GM23248 (cell line): ENCODE results near the gene ANKRD16. TPM values are rescaled to one million over a fixed set of nuclear protein-coding genes. Genes with fewer than 3 reads are reported as not detected.
"Not testable (repeated sequence)": the region's sequence is repeated elsewhere in the genome, so short reads cannot be mapped to it uniquely, and the experiment has no call there.

Experiments used
- DNase-seq: peaks from one replicate; pipeline ENCODE4 v3.0.0-alpha.2; 2015
- H2AFZ ChIP-seq: fragments of 200-600 bp; sonication (generic); 2 replicates; pipeline ENCODE4 v1.6.1; 2016; ENCODE audit warnings: antibody characterized with exemption
- H3F3A ChIP-seq: fragments of 200-600 bp; sonication (generic); 2 replicates; pipeline ENCODE4 v1.6.1; 2016; ENCODE audit warnings: mild to moderate bottlenecking, antibody characterized with exemption, mixed run types; ENCODE audit not compliant: insufficient read depth
- H3K27ac ChIP-seq: fragments of 200-600 bp; sonication (generic); 2 replicates; pipeline ENCODE4 v1.5.1; 2016; ENCODE audit warnings: mild to moderate bottlenecking
- H3K27me3 ChIP-seq: fragments of 200-600 bp; sonication (generic); replicated peaks from 2 replicates; pipeline ENCODE4 v1.6.1; 2016; ENCODE audit warnings: mild to moderate bottlenecking; ENCODE audit not compliant: insufficient read depth
- H3K36me3 ChIP-seq: fragments of 200-600 bp; sonication (generic); 2 replicates; pipeline ENCODE4 v1.6.1; 2016; ENCODE audit warnings: low read depth, mild to moderate bottlenecking
- H3K4me1 ChIP-seq: fragments of 200-600 bp; sonication (generic); 2 replicates; pipeline ENCODE4 v1.6.1; 2016; ENCODE audit warnings: mild to moderate bottlenecking; ENCODE audit not compliant: insufficient read depth
- H3K4me2 ChIP-seq: fragments of 200-600 bp; sonication (generic); one replicate; pipeline ENCODE4 v1.6.1; 2016; ENCODE audit warnings: mild to moderate bottlenecking; ENCODE audit not compliant: unreplicated experiment
- H3K4me3 ChIP-seq: fragments of 200-600 bp; sonication (generic); 2 replicates; pipeline ENCODE4 v1.5.1; 2016; ENCODE audit warnings: mild to moderate bottlenecking
- H3K79me2 ChIP-seq: fragments of 200-600 bp; sonication (generic); 2 replicates; pipeline ENCODE4 v1.6.1; 2016; ENCODE audit warnings: mild to moderate bottlenecking; ENCODE audit not compliant: insufficient read depth
- H3K9ac ChIP-seq: fragments of 200-600 bp; sonication (generic); 2 replicates; pipeline ENCODE4 v1.6.1; 2016; ENCODE audit warnings: mild to moderate bottlenecking
- H3K9me2 ChIP-seq: fragments of 200-600 bp; sonication (generic); 2 replicates; pipeline ENCODE4 v1.6.1; 2016; ENCODE audit warnings: mixed run types, mild to moderate bottlenecking, moderate library complexity; ENCODE audit not compliant: insufficient read depth
- H3K9me3 ChIP-seq: fragments of 200-600 bp; sonication (generic); one replicate; pipeline ENCODE4 v1.6.1; 2017; ENCODE audit warnings: low read depth
- H4K20me1 ChIP-seq: fragments of 200-600 bp; sonication (generic); 2 replicates; pipeline ENCODE4 v1.6.0; 2016; ENCODE audit not compliant: insufficient read depth
- EZH2 ChIP-seq: fragments of 200-600 bp; sonication (generic); IDR thresholded peaks from 2 replicates; pipeline ENCODE4 v1.6.1; 2018; ENCODE audit warnings: antibody characterized with exemption, mild to moderate bottlenecking; ENCODE audit not compliant: insufficient read depth, poor library complexity, severe bottlenecking
- EZH2phosphoT487 ChIP-seq: fragments of 200-600 bp; sonication (generic); IDR thresholded peaks from 2 replicates; pipeline ENCODE4 v1.6.1; 2018; ENCODE audit warnings: antibody characterized with exemption, moderate library complexity, mild to moderate bottlenecking, low read depth; ENCODE audit not compliant: insufficient read depth
- WGBS, 2 experiments: methylation state at CpG; one replicate each; pipeline ENCODE4 v1.1.6; 2015 to 2017; ENCODE audit warnings: low lambda C conversion rate in 2 of 2, low coverage in 1 of 2; ENCODE audit errors: missing lambda C conversion rate in 2 of 2; 5-methylcytosine and 5-hydroxymethylcytosine counted together
- in situ Hi-C: fragments of 300-500 bp; cut with MboI; formaldehyde crosslinking; loops from 2 replicates; pipeline ENCODE4 v1.15.0; 2020
- polyA plus RNA-seq: library from polyadenylated mRNA; unstranded; fragments of >200 nt; fragmentation: Nextera tagmentation; extraction: Ambion mirVana; gene quantifications from 2 replicates; pipeline ENCODE4 v1.2.1, GENCODE V29; 2016
- total RNA-seq: library from RNA; depleted of rRNA; stranded (reverse); fragments of >200 nt; shearing (Covaris generic); gene quantifications from 2 replicates; pipeline ENCODE4 v1.2.3, GENCODE V29; 2014

ANKRD16 gene
- total and polyA plus RNA-seq, 2 experiments from 2014 or later, result 2.7 to 5.4 TPM

DNA sequence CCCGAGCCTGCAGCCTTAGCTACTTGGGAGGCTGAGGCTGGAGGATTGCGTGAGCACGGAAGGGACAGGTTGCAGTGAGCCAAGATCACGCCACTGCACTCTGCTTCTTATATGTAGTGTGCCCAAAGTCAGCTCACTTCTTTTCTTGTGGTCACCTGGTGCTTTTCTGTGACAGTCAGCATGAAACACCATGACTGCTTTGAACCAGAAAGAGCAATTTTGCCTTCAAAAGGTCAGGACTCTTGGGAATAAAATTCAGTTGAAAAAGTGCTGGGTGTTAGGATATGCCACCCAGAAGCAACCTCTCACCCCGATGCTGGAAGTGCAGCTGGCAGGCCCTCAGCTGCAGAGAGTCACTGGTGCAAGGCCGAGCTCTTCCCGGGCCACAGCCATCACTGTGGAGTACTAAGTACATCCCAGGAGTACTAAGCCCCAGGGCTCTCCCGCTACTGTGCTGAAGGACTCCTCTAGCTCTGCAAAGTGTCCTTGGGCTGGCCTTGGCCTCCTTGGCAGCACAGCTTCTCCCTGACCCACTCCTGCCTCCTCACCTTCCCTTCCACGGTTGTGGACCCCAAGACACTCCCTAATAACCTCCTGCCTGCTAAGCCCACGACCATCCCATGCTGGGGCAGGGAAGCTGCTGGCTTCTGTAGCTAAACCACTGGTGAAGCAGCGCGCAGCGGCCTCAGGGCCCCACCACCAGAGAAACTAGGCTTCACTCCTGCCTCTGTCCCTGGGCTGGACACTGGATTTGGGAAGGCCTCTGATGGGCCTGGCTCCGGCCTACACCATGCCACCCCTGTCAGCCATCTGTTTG is 58.9 kb downstream of the ANKRD16 start:
- Histone ChIP-seq H3F3A (no peaks in the 10 kb centered on the region), H4K20me1 (no peaks in the 10 kb centered on the region), H2AFZ (no peak overlapping the region), H3K27ac (no peak overlapping the region), H3K27me3 (no peaks in the 10 kb centered on the region), H3K4me3 (no peak overlapping the region), H3K79me2 (no peaks in the 10 kb centered on the region), H3K9ac (no peak overlapping the region), H3K36me3 (no peaks in the 10 kb centered on the region), H3K9me3 (no peaks in the 10 kb centered on the region), H3K4me2 (no peak overlapping the region), H3K4me1 (no peaks in the 10 kb centered on the region), H3K9me2 (no peaks in the 10 kb centered on the region)
- in situ Hi-C loops, result no loop called here
- no peak for DNase-seq
- 67% methylated on average over 14 of the region's 14 CpGs for WGBS, 2 experiments
- TF ChIP-seq EZH2, result no peak
- TF ChIP-seq EZH2phosphoT487, result no peak

DNA sequence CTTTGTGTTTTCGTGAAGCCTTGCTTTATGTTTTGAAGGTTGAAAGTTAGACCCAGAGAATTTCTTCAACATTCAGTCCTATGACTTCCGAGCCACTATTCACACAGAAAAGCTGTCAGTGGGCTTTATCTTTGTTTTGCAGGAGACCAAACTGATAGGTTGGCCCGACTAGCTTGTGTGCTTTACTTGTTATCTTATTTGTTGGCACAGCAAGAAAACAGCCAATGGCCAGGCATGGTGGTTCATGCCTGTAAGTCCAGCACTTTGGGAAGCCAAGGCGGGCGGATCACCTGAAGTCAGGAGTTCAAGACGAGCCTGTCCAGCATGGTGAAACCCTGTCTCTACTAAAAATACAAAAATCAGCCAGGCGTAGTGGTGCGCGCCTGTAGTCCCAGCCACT is 60.4 kb downstream of the ANKRD16 start:
- Histone ChIP-seq H2AFZ (no peak overlapping the region), H3F3A (no peaks in the 10 kb centered on the region), H3K27ac (no peak overlapping the region), H3K4me3 (no peak overlapping the region), H3K4me1 (no peaks in the 10 kb centered on the region), H3K9me3 (no peaks in the 10 kb centered on the region), H3K9me2 (no peaks in the 10 kb centered on the region), H4K20me1 (no peaks in the 10 kb centered on the region), H3K9ac (no peak overlapping the region), H3K4me2 (no peak overlapping the region), H3K27me3 (no peaks in the 10 kb centered on the region), H3K79me2 (no peaks in the 10 kb centered on the region), H3K36me3 (no peaks in the 10 kb centered on the region)
- WGBS, 2 experiments, result 83 to 85% methylated on average over 9 of the region's 9 CpGs
- in situ Hi-C loops, result no loop called here
- no peak for DNase-seq
- no peak for TF ChIP-seq EZH2phosphoT487
- no peak for TF ChIP-seq EZH2

DNA sequence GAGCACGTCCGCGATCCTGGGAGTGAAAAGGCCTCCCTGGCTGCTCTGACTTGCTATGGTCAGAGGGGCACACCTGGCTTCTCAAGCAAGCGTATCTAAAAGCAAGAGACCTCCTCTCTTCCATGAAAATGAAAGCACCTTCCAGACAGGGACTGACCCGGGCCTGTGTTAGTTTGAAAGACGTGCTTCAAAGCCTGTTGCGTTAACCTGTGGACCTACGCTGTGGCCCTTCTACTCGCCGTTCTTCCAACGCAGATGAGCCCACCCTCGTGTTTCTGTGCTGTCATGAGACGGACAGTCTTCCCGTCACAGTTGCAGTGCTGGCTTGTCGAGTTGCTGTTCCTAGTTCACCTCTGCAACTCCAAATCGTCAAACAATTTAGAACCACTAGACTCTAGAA is 61.0 kb downstream of the ANKRD16 start:
- WGBS, 2 experiments, result 86 to 89% methylated on average over 16 of the region's 16 CpGs
- H3K36me3 ChIP-seq, result no peaks in the 10 kb centered on the region
- in situ Hi-C loops, result no loop called here

DNA sequence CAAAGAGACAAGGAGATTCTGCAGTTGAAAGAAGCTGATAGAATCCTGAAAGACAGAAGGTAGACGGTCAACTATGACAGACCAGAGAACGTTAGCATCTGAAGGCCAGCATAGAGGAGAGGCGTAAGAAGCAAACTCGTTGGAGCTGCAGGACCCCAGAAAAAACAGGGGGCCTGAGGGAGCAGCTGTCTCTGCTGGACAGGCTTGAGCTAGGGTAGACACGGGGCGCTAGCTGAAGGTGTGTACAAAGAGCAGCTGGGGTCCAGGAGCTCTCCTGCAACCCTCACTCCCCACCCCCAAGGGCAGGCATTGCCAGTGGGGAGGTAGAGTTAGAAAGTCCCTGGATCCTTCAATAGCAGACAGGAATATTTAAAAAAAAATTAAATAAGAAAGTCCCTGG is 61.9 kb downstream of the ANKRD16 start:
- H3K4me2 ChIP-seq, result no peak overlapping the region
- TF ChIP-seq EZH2phosphoT487 (no peak), EZH2 (no peak)
- no peak overlapping the region for H2AFZ ChIP-seq
- H3K9ac ChIP-seq, result no peak overlapping the region
- no peak overlapping the region for H3K4me3 ChIP-seq
- H3K27ac ChIP-seq, result no peak overlapping the region
- no peaks in the 10 kb centered on the region for H3K4me1 ChIP-seq
- no peaks in the 10 kb centered on the region for H3K9me3 ChIP-seq
- DNase-seq, result no peak
- H3K79me2 ChIP-seq, result no peaks in the 10 kb centered on the region
- H3K9me2 ChIP-seq, result no peaks in the 10 kb centered on the region
- H3K27me3 ChIP-seq, result no peaks in the 10 kb centered on the region
- in situ Hi-C loops, result no loop called here
- H4K20me1 ChIP-seq, result no peaks in the 10 kb centered on the region
- no peaks in the 10 kb centered on the region for H3F3A ChIP-seq
- WGBS, 2 experiments, result 81 to 88% methylated on average over 6 of the region's 6 CpGs
- H3K36me3 ChIP-seq, result no peaks in the 10 kb centered on the region

More for the DNA sequence above, 61.0 kb downstream of the ANKRD16 start:
- H3K27me3 ChIP-seq, result no peaks in the 10 kb centered on the region
- no peaks in the 10 kb centered on the region for H3K79me2 ChIP-seq
- no peaks in the 10 kb centered on the region for H3K9me2 ChIP-seq
- no peaks in the 10 kb centered on the region for H3F3A ChIP-seq
- H3K4me2 ChIP-seq, result no peak overlapping the region
- H3K4me1 ChIP-seq, result no peaks in the 10 kb centered on the region
- no peak overlapping the region for H2AFZ ChIP-seq
- TF ChIP-seq EZH2phosphoT487, result no peak
- TF ChIP-seq EZH2, result no peak
- H3K9me3 ChIP-seq, result no peaks in the 10 kb centered on the region
- DNase-seq, result no peak
- H3K27ac ChIP-seq, result no peak overlapping the region
- H3K9ac ChIP-seq, result no peak overlapping the region
- no peaks in the 10 kb centered on the region for H4K20me1 ChIP-seq
- H3K4me3 ChIP-seq, result no peak overlapping the region

DNA sequence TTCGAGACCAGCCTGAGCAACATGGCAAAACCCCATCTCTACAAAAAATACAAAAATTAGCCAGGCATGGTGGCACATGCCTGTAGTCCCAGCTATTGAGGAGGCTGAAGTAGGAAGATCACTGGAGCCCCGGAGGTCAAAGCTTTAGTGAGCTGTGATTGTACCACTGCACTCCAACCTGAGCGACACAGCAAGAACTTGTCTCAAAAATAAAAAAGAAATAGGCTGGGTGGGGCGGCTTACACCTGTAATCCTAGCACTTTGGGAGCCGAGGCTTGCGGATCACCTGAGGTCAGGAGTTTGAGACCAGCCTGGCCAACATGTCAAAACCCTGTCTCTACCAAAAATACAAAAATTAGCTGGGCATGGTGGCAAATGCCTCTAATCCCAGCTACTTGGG is 63.2 kb downstream of the ANKRD16 start:
- in situ Hi-C loops, H3K27me3 ChIP-seq, H3K4me3 ChIP-seq, H3K4me1 ChIP-seq, H3K27ac ChIP-seq, H3K9me3 ChIP-seq, DNase-seq, H3K4me2 ChIP-seq, H3F3A ChIP-seq, H3K36me3 ChIP-seq, H4K20me1 ChIP-seq, H3K9me2 ChIP-seq, H2AFZ ChIP-seq, H3K79me2 ChIP-seq, H3K9ac ChIP-seq: not testable (repeated sequence)
- 81 to 89% methylated on average over 6 of the region's 6 CpGs for WGBS, 2 experiments
